ENCODE measurements around the gene PELI1. TPM values are rescaled to one million over a fixed set of nuclear protein-coding genes. Genes with fewer than 3 reads are reported as not detected.

The PELI1 gene
- total and polyA plus RNA-seq, 2 of the 8 experiments (the other 6 are each of a cell fraction or from before 2014, with no cell fraction given), result 21.8 to 57.1 TPM

DNA sequence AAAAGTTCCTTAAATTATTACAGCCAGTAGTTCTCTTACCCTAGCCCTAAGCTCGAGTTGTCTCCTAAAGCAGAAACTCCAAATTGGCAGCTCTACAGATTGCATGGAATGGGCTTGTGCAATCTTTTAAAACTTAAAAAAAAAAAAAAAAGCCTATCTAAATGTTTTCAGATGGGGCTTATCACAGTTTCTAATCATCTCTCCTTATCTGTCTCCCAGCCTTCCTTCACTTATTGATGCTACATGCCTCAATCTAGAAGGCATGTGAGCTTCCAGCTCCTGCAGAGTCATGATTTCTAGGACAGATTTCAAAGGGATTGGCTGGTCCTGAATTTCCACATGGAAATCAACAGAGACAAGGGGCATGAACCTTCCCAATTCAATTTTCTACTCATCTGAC is 33.1 kb upstream of the PELI1 start (continued):
- TF ChIP-seq CHD7 (IDR thresholded peaks at IDR 0.05; ENCODE audit: insufficient replicate concordance, low read length) (no peak), RFX5 (IDR thresholded peaks at IDR 0.05; ENCODE audit: borderline replicate concordance, low read depth, low read length) (no peak)
